Esophagus squamous epithelium (tissue), 4 donors: ENCODE data around the gene CMC2. TPM values are rescaled to one million over a fixed set of nuclear protein-coding genes. Genes with fewer than 3 reads are reported as not detected.

Source experiments
- total RNA-seq, 4 donors: library from RNA; depleted of rRNA; stranded (reverse); fragments of >200 nt; gene quantifications; one replicate each; pipeline ENCODE4 v1.1.0, GENCODE V29; 2016

The CMC2 gene
- total RNA-seq, 4 donors from 2014 or later = 7.4 to 41.2 (median 24.4) TPM

Other genes starting within 250 kb of the CMC2 start
- gene CDYL2, start 202.3 kb downstream of the CMC2 start, total RNA-seq = 1 to 10 TPM; 1.8 to 4.8 (median 3.1) TPM
- gene CENPN, start 329 bp upstream of the CMC2 start, total RNA-seq = 10 to 100 TPM in 3 of 4 donors, 1 to 10 TPM in 1; 5.3 to 20.4 (median 16.1) TPM
- 10 to 100 TPM; 30.6 to 41.3 (median 36.8) TPM for gene ATMIN, start 29.0 kb upstream of the CMC2 start, total RNA-seq
- 1 to 10 TPM in 1 of 4 donors, under 1 TPM in 2, not detected in 1; 0.26 to 5.1 (median 0.38) TPM for gene C16orf46, start 70.4 kb upstream of the CMC2 start, total RNA-seq
- 10 to 100 TPM in 3 of 4 donors, 1 to 10 TPM in 1; 9.7 to 18.3 (median 15.1) TPM for gene GCSH, start 89.5 kb upstream of the CMC2 start, total RNA-seq
- under 1 TPM in 3 of 4 donors, not detected in 1; 0.19 to 0.83 (median 0.59) TPM for gene BCO1, start 231.8 kb upstream of the CMC2 start, total RNA-seq